Activated CD8-positive, alpha-beta memory T cell treated with anti-CD3 and anti-CD28 coated beads for 36 hours (primary cell): ENCODE results near the gene ANP32E. TPM values are rescaled to one million over a fixed set of nuclear protein-coding genes. Genes with fewer than 3 reads are reported as not detected.
"Not testable (repeated sequence)": the region's sequence is repeated elsewhere in the genome, so short reads cannot be mapped to it uniquely, and the experiment has no call there.

Experiments
- CTCF ChIA-PET: fragments of 350-600 bp; sonication (Branson Sonifier 250); formaldehyde crosslinking; loops from one replicate; lab custom pipeline; 2021; ENCODE audit warnings: antibody characterized with exemption; lab: Charles Lee
- POLR2A ChIA-PET: fragments of 350-600 bp; sonication (Branson Sonifier 250); formaldehyde crosslinking; loops from one replicate; lab custom pipeline; 2021; ENCODE audit warnings: antibody characterized with exemption; lab: Charles Lee
- total RNA-seq, 2 experiments: library from RNA; stranded (reverse); gene quantifications; one replicate each; pipeline ENCODE4 v1.2.3, GENCODE V29; 2021

The ANP32E gene
- total RNA-seq, 2 experiments from 2014 or later, result 161 TPM

DNA sequence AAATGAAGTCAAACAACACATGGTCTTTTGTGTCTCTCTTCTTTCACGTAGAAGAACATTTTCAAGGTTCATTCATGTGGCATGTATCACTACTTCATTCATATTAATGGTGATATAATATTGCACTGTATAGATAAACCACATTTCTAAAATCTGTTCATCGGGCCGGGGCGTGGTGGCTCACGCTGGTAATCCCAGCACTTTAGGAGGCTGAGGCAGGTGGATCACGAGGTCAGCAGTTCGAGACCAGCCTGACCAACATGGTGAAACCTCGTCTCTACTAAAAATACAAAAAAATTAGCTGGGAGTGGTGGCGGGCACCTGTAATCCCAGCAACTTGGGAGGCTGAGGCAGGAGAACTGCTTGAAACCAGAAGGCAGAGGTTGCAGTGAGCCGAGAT lies 7.7 kb downstream of the ANP32E start:
- POLR2A ChIA-PET, result interaction anchor here (0.7 to 0.8 kb wide), 3 partner anchors 78 to 458 kb away, joined by 3 to 5 read pairs (median 5); no protein-coding TSS in a partner anchor
- CTCF ChIA-PET, result not testable (repeated sequence)

DNA sequence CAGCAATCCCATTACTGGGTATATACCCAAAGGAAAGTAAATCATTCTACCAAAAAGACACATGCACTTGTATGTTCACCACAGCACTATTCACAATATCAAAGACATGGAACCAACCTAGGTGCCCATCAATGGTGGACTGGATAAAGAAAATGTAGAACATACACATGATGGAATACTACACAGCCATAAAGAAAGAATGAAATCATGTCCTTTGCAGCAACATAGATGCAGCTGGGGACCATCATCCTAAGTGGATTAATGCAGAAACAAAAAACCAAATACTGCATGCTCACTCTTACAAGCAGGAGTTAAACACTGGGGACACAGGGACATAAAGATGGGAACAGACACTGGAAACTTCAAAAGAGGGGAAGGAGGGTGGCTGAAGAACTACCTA lies 8.7 kb downstream of the ANP32E start:
- CTCF ChIA-PET, result no interaction called here

GRCh38 chr1:150226486-150226885 lies 9.4 kb downstream of the ANP32E start:
- POLR2A ChIA-PET, result no interaction called here
- CTCF ChIA-PET, result no interaction called here

More for the DNA sequence above, 8.7 kb downstream of the ANP32E start:
- POLR2A ChIA-PET, result no interaction called here

DNA sequence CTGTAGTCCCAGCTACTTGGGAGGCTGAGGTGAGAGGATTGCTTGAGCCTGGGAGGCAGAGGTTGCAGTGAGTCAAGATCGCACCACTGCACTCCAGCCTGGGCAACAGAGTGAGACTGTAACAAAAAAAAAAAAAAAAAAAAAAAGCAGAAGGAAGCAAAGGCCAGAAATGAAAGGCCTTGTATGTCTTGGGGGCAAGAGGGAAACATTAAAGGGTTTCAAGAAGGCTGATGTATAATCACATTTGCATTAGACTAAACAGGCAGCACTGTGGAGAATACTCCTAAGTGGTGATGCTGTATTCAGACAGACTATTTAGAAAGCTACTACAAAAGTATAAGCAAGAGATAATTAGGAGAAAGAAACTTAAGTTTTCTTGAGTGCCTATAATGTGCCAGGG lies 10.4 kb downstream of the ANP32E start:
- ChIA-PET CTCF (interaction anchor here (0.5 to 0.6 kb wide), 2 partner anchors 32 to 116 kb away, joined by 3 to 4 read pairs; no protein-coding TSS in a partner anchor), POLR2A (no interaction called here)

- CTCF ChIA-PET, result no interaction called here
- POLR2A ChIA-PET, result no interaction called here
Measured at GRCh38 chr1:150224983-150225382, 10.9 kb downstream of the ANP32E start.

GRCh38 chr1:150221552-150221951 lies 14.4 kb downstream of the ANP32E start:
- CTCF ChIA-PET, result no interaction called here
- POLR2A ChIA-PET, result no interaction called here

GRCh38 chr1:150215855-150216254 lies 20.1 kb downstream of the ANP32E start:
- CTCF ChIA-PET, POLR2A ChIA-PET: not testable (repeated sequence)

DNA sequence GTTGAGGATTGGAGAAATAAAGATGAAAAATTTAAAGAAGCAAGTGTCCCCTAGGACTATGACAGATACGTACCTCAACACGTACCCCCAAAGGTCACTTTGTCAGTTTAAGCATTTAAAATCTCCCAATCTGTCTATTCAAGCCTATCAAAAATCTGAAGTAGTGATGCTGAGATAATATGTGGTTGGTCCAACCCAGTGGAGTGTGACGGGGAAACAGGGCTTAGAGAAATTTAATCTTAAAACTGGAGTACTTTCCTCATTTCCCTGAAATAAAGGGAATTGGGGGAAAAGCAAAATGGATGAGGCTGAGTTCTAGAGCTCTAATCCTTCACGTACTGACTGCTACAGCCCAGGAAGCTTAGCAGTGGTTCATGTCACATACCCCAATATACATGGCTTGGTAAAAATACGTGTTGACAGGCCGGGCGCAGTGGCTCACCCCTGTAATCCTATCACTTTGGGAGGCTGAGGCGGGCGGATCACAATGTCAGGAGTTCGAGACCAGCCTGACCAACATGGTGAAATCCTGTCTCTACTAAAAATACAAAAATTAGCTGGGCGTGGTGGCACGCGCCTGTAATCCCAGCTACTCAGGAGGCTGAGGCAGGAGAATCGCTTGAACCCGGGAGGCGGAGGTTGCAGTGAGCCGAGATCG lies 21.7 kb downstream of the ANP32E start:
- ChIA-PET CTCF (interaction anchor here (0.7 to 2.3 kb wide), 2 partner anchors 19 to 27 kb away, joined by 3 to 8 read pairs; no protein-coding TSS in a partner anchor), POLR2A (interaction anchor here (0.5 kb wide), 1 partner anchor 857 kb away, joined by 3 read pairs; no protein-coding TSS in a partner anchor)

DNA sequence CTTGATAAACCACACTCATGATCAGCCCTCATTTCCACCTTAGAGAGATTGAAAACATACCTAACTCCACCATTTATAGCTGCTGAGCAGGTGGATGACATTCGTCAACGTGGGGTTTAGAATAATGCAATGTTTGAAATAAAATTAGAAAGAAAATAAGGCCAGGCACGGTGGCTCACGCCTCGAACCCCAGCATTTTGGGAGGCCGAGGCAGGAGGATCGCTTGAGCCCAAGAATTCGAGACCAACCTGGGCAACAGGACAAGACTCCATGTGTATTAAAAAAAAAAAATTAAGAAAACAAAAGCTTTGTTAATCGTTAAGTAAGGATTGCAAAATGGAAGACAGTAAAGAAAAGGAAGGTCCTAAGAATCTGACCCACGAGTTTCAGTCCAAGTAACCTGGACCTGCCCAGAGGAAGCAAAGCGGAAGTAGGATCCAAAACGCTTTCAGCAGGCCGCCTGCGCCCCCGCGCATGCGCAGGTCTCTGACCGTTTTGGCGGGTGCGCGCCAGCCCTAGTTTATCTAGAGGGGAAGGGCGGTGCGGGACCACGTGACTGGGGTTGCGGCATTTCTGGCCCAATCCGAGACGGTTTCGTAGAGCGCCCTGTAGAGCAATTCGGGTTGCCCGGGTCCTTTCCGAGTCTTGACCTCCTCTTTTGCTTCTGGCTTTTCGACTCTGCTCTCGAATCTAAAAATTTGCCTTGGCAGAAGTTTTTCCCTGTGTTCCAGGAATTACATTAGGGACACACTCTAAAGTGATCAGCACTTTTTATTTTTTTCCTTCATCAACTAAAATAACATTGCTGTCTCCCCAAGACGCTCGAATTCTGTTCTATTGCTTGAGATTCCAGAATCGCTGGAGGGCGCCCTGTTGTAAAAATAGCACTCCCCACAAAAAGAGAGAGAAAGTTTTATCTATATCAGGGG lies 22.5 kb downstream of the ANP32E start:
- POLR2A ChIA-PET, result interaction anchor here (0.5 to 1.0 kb wide), 3 partner anchors 20 to 858 kb away, joined by 3 to 7 read pairs (median 5); no protein-coding TSS in a partner anchor

DNA sequence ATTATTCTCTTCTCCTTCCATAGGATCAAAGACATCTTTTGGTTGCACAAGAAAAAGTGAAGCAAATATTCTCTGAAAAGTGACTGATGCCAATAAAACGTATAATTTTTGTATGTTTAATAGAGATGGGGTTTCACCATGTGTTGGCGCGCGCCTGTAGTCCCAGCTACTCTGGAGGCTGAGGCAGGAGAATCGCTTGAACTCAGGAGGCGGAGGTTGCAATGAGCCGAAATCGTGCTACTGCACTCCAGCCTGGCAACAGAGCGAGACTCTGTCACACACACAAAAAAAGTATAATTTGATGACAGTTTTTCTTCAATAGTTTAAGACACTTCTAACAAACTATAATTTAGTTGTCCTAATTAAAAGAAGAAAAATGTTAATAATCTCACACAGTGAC lies 23.8 kb downstream of the ANP32E start:
- CTCF ChIA-PET, result interaction anchor here (1.5 kb wide), 1 partner anchor 234 kb away, joined by 3 read pairs; no protein-coding TSS in a partner anchor
- POLR2A ChIA-PET, result no interaction called here

More for the DNA sequence above, 22.5 kb downstream of the ANP32E start:
- CTCF ChIA-PET, result interaction anchor here (1.5 to 2.3 kb wide), 2 partner anchors 20 to 235 kb away, joined by 3 to 8 read pairs; no protein-coding TSS in a partner anchor

DNA sequence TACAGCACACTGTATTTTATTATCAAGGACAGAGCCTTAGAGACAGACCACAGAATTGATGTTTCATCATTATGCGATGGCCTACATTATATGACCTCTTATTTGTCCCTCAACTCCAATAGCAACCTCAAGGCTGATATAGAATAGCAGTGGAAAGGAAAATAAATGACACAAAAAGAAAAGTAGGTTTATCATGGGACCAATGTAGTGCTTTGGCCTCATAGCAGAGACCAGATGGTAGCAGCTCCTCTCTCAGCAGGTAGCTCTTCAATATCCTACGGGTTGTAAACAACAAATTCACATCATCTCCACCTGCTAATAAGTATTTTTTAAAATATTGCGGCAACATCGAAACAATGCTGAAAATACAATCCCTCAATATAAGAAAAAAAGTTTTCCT lies 25.2 kb downstream of the ANP32E start:
- ChIA-PET POLR2A (interaction anchor here (0.5 kb wide), 1 partner anchor 913 kb away, joined by 3 read pairs; no protein-coding TSS in a partner anchor), CTCF (interaction anchor here (1.2 kb wide), 1 partner anchor 24 kb away, joined by 3 read pairs; no protein-coding TSS in a partner anchor)

GRCh38 chr1:150210091-150210490 lies 25.8 kb downstream of the ANP32E start:
- CTCF ChIA-PET, result interaction anchor here (1.2 kb wide), 1 partner anchor 23 kb away, joined by 3 read pairs; no protein-coding TSS in a partner anchor
- POLR2A ChIA-PET, result interaction anchor here (0.5 kb wide), 1 partner anchor 913 kb away, joined by 3 read pairs; no protein-coding TSS in a partner anchor

DNA sequence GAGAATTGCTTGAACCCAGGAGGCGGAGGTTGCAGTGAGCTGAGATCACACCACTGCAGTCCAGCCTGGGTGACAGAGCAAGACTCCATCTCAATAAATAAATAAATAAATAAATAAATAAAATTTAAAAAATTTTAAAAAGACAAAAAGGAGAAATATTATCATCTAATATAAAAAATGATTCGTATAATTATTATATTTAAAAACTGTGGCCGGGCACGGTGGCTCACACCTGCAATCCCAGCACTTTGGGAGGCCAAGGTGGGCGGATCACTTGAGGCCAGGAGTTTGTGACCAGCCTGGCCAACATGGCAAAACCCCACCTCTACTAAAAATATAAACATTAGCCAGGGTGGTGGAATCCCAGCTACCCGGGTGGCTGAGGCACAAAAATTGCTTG lies 27.5 kb downstream of the ANP32E start:
- POLR2A ChIA-PET, result interaction anchor here (0.6 kb wide), 1 partner anchor 121 kb away, joined by 3 read pairs; no protein-coding TSS in a partner anchor
- CTCF ChIA-PET, result not testable (repeated sequence)

- ChIA-PET POLR2A (no interaction called here), CTCF (no interaction called here)
Measured at GRCh38 chr1:150207281-150207971, 28.5 kb downstream of the ANP32E start.

- ChIA-PET POLR2A (no interaction called here), CTCF (interaction anchor here (0.6 to 1.5 kb wide), 2 partner anchors 9 to 230 kb away, joined by 3 to 9 read pairs; no protein-coding TSS in a partner anchor)
Measured at GRCh38 chr1:150196417-150196816, 39.5 kb downstream of the ANP32E start.

- ChIA-PET CTCF (interaction anchor here (0.7 kb wide), 1 partner anchor 31 kb away, joined by 3 read pairs; no protein-coding TSS in a partner anchor), POLR2A (no interaction called here)
Measured at GRCh38 chr1:150194381-150195031, 41.4 kb downstream of the ANP32E start.

GRCh38 chr1:150192012-150192411 lies 43.9 kb downstream of the ANP32E start:
- CTCF ChIA-PET, result interaction anchor here (0.7 kb wide), 1 partner anchor 10 kb away, joined by 3 read pairs; no protein-coding TSS in a partner anchor
- POLR2A ChIA-PET, result no interaction called here

DNA sequence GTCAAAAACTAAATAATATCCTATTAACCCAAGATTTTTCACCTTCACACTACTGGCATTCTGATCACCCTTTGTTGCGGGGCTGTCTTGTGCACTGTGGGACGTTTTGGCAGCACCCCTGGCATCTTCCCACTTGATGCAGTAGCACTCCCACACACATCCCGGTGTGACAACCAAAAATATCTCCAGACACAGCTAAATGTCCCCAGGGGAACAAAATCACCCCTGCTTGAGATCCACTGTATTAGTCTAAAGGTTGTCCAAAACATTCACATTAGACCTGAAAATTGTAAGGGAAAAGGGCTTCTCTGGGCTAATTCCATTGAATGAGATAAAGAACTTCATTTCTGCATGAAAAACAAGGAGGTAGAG lies 48.4 kb downstream of the ANP32E start:
- POLR2A ChIA-PET, result interaction anchor here (0.7 to 1.7 kb wide), 3 partner anchors 120 to 300 kb away, joined by 3 to 7 read pairs (median 4); partner anchors contain the start of gene VPS45
- CTCF ChIA-PET, result interaction anchor here (0.7 to 2.0 kb wide), 19 partner anchors 10 to 299 kb away, joined by 3 to 10 read pairs (median 3); partner anchors contain the start of genes PLEKHO1 and VPS45
